ENCODE measurements around the gene GABRB1.

Gene GABRB1

GRCh38 chr4:47050761-47051725 lies 19.7 kb downstream of the GABRB1 start:
- DNase-seq = no peak

GRCh38 chr4:47053485-47053884 lies 22.1 kb downstream of the GABRB1 start:
- no peak for DNase-seq

- DNase-seq = no peak
Measured at GRCh38 chr4:47054130-47054529, 22.8 kb downstream of the GABRB1 start.

GRCh38 chr4:47057991-47058390 lies 26.6 kb downstream of the GABRB1 start:
- DNase-seq = no peak

- no peak for DNase-seq
Measured at GRCh38 chr4:47060561-47060960, 29.2 kb downstream of the GABRB1 start.

GRCh38 chr4:47061435-47061834 lies 30.1 kb downstream of the GABRB1 start:
- no peak for DNase-seq

- no peak for DNase-seq
Measured at GRCh38 chr4:47065051-47065481, 33.7 kb downstream of the GABRB1 start.

GRCh38 chr4:47068986-47069385 lies 37.6 kb downstream of the GABRB1 start:
- no peak for DNase-seq

- DNase-seq = no peak
Measured at GRCh38 chr4:47071901-47072341, 40.6 kb downstream of the GABRB1 start.

GRCh38 chr4:47073647-47074046 lies 42.3 kb downstream of the GABRB1 start:
- no peak for DNase-seq

- DNase-seq = no peak
Measured at GRCh38 chr4:47074816-47075215, 43.4 kb downstream of the GABRB1 start.

GRCh38 chr4:47075262-47075661 lies 43.9 kb downstream of the GABRB1 start:
- DNase-seq = no peak

- peak; percentile 5 to 54 for DNase-seq
Measured at GRCh38 chr4:47075919-47076318, 44.6 kb downstream of the GABRB1 start.

- no peak for DNase-seq
Measured at GRCh38 chr4:47084111-47084510, 52.7 kb downstream of the GABRB1 start.

GRCh38 chr4:47084795-47085194 lies 53.4 kb downstream of the GABRB1 start:
- DNase-seq = no peak

GRCh38 chr4:47088298-47088697 lies 56.9 kb downstream of the GABRB1 start:
- DNase-seq = no peak

GRCh38 chr4:47095884-47096283 lies 64.5 kb downstream of the GABRB1 start:
- no peak for DNase-seq

- DNase-seq = no peak
Measured at GRCh38 chr4:47101453-47101852, 70.1 kb downstream of the GABRB1 start.

- no peak for DNase-seq
Measured at GRCh38 chr4:47104986-47105385, 73.6 kb downstream of the GABRB1 start.

GRCh38 chr4:47106561-47106960 lies 75.2 kb downstream of the GABRB1 start:
- no peak for DNase-seq

- no peak for DNase-seq
Measured at GRCh38 chr4:47109379-47109778, 78.0 kb downstream of the GABRB1 start.

- DNase-seq = no peak
Measured at GRCh38 chr4:47110546-47111132, 79.3 kb downstream of the GABRB1 start.

GRCh38 chr4:47118192-47118929 lies 87.0 kb downstream of the GABRB1 start:
- no peak for DNase-seq

Data from NCI-H2081 (cell line).